ENCODE data around the gene DCTPP1.
"Not testable (repeated sequence)": the region's sequence is repeated elsewhere in the genome, so short reads cannot be mapped to it uniquely, and the experiment has no call there.

DCTPP1 gene

DNA sequence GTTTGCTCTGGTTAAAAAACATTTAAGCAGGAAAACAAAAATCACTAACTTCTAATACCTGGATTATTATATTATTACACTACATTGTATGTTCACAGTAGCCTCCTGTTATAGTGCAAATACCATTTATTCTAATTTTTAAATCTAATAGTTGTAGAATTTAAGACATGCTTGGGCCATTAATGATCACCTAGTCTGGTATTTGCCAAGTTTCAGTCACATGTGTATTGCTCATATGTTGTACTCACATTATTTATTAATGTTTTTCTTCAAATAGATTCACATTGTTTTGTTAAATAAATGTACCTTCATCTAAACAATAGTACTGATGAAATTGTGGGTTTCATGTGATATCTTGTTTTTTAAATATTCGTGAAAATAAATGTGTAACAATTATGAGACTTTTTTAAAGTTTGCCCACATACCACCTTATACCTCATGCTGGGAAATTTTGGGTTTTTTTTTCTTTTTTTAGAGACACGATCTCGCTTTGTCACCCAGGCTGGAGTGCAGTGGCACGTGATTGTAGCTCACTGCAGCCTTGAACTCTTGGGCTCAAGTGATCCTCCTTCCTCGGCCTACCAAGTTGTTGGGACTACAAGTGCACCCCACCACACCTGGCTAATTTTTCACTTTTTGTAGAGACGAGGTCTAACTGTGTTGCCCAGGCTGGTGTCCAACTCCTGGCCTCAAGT, 16.6 kb downstream of the DCTPP1 start:
- DNase-seq (ENCODE audit: low spot score), result no peak

DNA sequence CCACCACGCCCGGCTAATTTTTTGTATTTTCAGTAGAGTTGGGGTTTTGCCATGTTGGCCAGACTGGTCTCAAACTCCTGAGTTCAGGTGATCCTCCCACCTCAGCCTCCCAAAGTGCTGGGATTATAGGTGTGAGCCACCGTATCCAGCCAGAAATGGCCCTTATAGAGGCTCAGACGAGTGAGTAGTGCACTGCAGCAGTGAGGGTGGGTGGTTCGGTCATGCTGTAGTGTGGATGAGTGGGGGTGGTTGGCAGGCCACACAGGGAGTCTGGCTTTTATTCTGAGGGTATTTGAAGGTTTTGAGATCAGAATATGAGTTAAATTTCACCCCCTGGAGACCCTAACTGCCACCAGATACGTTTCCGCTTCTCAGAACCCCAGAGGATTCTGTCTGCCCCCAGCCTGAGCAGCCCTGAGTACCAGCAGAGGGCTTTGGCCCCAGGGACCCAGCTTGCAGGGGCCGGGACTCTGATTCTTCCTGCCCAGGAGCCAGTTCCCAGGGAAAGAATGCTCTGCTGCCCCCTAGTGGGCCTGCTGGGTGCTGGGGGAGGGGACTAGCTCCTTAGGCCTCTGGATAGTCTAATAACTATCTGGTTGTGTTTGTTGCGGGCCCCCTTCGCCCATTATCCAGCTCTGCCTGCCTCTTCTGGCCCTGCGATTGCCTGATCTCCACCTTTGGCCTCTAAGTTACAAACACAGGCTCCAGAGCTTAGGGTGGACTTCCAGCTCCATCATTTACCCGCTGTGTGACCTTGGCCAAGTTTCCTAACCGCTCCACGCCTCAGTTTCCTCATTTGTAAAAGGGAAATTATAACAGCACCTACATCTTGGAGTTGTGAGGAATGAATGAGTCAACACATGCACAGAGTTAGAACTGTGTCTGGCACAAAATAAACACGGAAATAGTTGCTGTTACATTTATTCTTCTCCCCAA, 20.4 kb downstream of the DCTPP1 start:
- DNase-seq (ENCODE audit: low spot score), result peak; percentile 89

- no peak for DNase-seq (ENCODE audit: low spot score)
These were observed 21.9 kb downstream of the DCTPP1 start for GRCh38 chr16:30407804-30408534.

DNA sequence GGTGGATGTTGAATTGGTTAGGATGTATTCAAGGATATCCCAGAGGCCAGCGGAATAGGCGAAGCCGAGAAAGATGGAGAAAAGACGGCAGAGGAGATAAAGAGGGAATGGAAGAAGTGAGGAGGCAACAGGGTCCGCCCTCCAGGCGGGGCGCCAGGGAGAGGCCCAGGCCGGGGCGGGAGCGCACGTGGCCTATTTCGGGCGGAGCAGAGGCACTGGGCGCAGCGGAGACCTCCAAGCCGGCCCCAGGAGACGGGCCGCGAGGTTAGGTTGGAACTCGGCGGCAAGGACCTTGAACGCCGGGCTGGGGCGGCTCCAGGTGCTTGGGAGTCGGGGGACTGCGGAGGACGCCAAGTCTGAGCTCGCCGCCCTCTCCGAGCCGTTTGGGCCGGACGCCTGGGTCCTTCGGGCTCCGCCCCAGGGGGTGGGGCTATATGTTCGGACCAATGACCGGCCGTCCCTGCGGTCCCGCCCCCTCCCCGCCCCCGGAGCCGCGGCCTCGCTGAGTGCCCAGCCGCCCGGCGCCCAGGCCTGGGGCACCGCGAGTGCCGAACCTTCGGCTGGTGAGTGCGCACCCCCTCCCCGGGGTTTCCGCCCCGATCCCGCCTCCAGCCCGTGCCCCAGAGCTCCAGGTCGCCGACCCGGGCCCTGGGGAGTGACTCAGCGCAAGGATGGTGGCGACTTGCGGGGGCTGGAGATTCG, 22.6 kb downstream of the DCTPP1 start, which contains the start of gene ZNF771:
TSS of gene ZNF771 (plus strand) at position 505 of the 702 bp plus-strand sequence. CDS start 448 bp downstream, outside the sequence.
- no peak for DNase-seq (ENCODE audit: low spot score)

GRCh38 chr16:30406795-30407101, 23.1 kb downstream of the DCTPP1 start:
- no peak for DNase-seq (ENCODE audit: low spot score)

- DNase-seq (ENCODE audit: low spot score), result no peak
These were observed 27.9 kb downstream of the DCTPP1 start for GRCh38 chr16:30401768-30402425.

DNA sequence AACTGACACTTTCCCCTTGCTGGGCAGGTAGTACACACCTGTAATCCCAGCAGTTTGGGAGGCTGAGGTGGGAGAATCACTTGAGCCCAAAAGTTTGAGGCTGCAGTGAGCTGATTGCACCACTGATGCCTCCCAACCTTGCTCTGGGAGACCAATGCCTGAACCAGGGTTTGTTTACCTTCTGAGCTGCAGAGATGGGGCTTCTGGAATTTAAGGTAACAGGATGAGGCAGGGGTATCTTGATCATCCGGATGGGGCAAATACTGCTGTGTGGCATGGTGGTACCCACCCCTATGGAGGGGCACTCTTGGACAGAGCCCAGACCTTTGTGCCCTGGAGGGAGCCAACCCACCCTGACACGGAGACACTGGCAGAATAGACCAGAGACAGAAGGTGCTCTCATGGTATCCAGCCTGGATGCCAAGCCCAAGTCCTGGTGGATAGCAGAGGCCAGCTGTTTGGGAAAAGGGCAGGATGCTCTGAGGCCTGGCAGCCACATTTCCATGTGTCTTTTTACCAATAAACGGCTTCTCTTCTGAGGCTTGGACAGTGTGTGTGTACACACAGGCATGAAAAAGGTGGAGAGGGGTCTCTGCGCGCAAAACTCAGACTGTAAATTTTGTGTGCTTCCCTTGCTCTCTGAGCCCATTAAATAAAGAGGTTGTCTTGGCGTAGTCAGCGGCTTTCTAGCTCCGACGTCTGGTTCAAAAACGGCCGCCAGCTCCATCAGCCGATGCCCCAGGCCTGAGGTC, 30.2 kb downstream of the DCTPP1 start:
- DNase-seq (ENCODE audit: low spot score), result no peak

GRCh38 chr16:30398661-30399434, 31.0 kb downstream of the DCTPP1 start:
- no peak for DNase-seq (ENCODE audit: low spot score)

DNA sequence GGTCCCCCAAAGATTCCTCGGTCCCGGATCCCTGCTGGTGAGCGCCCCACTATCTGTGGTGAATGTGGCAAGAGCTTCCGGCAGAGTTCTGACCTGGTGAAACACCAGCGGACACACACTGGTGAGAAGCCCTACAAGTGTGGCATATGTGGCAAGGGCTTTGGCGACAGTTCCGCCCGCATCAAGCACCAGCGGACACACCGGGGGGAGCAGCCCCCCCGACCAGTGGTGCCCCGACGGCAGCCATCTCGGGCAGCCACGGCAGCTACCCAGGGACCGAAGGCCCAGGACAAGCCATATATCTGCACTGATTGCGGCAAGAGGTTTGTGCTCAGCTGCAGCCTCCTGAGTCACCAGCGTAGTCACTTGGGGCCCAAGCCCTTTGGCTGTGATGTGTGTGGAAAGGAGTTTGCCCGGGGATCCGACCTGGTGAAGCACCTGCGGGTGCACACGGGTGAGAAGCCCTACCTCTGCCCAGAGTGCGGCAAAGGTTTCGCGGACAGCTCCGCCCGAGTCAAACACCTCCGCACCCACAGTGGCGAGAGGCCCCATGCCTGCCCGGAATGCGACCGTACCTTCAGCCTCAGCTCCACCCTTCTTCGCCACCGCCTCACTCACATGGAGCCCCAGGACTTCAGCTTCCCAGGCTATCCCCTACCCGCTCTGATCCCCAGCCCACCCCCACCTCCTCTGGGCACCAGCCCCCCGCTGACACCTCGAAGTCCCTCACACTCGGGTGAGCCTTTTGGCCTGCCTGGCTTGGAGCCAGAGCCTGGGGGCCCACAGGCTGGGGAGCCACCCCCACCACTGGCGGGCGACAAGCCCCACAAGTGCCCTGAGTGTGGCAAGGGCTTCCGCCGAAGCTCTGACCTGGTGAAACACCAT, 31.8 kb downstream of the DCTPP1 start:
- no peak for DNase-seq (ENCODE audit: low spot score)

GRCh38 chr16:30397056-30397455, 32.8 kb downstream of the DCTPP1 start:
- no peak for DNase-seq (ENCODE audit: low spot score)

DNA sequence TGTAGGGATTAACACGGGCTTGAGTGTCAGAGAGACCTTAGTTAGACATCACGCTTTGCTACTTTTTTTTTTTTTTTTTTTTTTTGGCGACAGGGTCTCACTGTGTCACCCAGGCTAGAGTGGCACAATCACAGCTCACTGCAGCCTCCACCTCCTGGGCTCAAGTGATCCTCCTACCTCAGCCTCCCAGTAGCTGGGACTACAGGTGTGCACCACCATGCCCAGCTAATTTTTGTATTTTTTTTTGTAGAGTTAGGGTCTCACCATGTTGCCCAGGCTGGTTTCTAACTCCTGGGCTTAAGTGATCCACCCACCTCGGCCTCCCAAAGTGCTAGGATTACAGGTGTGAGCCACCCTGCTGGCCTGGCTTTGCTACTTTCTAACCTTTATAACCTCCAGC, 33.2 kb downstream of the DCTPP1 start:
- DNase-seq (ENCODE audit: low spot score), result not testable (repeated sequence)

GRCh38 chr16:30395992-30396585, 33.7 kb downstream of the DCTPP1 start:
- no peak for DNase-seq (ENCODE audit: low spot score)

DNA sequence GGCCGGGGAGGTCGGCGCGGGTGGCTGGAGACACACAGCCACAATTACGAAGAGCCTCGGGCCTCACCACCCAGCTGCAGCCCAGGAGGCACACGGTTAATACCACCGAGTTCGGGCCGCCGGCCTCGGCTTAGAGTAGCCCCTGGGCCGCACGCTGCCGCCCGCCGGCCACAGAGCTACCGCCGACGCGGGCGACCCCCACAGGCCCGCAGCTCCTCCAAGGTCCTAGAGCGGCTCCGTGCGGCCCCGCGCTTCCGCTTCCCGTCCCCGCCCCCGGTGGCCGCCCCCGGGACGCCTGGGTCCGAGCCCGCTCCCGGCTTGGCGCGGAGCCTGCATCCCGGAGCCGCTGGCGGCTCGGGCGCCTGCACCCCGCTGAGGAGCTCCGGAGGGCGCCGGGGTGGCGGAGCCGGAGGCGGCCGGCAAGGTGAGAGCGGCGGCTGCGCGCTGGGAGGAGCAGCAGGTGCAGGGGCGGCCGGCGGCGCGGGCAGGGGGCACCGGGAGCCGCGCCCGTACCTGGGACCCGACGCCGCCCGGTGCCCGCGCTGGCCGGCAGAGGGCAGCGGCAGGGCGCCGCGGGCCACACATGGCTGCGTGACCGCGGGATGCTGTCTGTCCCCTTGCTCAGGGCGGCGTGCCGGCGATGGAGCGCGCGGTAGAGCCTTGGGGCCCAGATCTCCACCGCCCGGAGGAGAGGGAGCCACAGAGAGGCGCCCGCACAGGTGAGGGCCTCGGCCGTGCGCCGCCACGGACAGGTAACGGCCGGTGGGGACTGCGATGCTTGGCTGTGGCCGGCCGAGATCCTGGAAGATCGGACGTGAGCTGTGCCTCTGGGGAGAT, 34.5 kb downstream of the DCTPP1 start, which contains the start of gene ZNF48:
TSS of gene ZNF48 (plus strand) at position 266 of the 837 bp plus-strand sequence. CDS start at position 641, 375 bp downstream.
- DNase-seq (ENCODE audit: low spot score), result no peak

- no peak for DNase-seq (ENCODE audit: low spot score)
These were observed 35.2 kb downstream of the DCTPP1 start for GRCh38 chr16:30394592-30395154.

DNA sequence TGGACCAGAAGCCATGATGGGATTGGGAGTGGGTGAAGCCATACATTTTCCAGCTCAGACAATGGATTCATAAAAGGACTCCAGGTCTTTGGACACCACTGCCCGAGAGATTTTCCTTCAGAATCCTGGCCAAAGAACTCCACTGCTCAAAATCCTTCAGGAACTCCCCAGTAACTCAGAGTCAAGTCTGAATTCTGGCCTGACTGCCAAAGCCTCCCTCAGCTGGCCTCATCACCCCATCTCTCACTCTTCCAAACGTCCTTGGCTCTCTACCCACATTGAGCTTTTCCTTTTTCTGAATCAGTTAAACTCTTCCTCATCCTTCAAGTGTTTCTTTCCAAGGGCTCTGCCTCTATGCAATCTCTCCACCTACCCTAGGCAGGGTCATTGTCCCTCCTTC, 46.3 kb downstream of the DCTPP1 start:
- DNase-seq (ENCODE audit: low spot score), result no peak

DNA sequence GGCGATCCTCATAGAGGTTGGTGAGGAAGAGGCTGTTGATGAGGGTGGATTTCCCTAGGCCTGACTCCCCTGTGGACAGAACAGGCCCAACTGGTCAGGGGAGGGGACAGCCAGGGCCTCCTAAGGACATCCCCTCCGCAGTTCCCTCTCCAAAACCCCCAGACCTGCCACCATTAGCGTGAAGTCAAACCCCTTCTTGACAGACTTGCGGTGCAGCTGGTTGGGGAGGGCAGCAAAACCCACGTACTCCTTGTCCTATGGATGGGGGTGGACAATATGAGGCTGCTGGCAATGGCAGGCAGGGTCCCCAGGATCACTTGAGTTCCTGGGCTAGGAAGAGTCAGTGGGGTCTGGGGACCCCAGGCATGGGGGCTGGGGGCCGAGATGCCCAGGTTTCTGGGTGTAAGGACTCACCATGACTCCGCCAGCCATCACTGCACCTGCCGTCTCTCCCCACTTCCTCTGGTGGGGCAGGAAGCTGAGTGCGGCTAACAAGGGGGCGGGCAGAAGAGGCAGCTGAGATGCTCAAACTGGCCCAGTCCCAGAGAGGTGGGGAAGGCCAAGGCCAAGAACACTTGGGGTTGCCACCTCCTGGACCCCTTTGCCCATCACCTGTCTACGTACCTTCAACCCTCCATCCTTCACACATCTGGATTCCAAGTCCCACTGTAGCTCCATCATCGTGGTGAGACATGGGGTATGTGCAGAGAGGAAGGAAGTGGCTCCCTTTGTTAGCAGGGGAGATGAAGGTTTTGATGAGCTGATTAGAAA, 47.5 kb downstream of the DCTPP1 start, which contains the start of gene SEPTIN1:
TSS of gene SEPTIN1 (minus strand) at position 451 of the 771 bp plus-strand sequence. CDS start at position 432, 19 bp downstream.
- DNase-seq (ENCODE audit: low spot score), result no peak
